ENCODE results near the gene STK33.

Gene STK33

GRCh38 chr11:8601376-8602133, 7.5 kb upstream of the STK33 start:
- DNase-seq: no peak

GRCh38 chr11:8598506-8598905, 4.5 kb upstream of the STK33 start:
- DNase-seq: no peak

- DNase-seq: no peak
Observed at GRCh38 chr11:8597182-8597581, 3.2 kb upstream of the STK33 start.

- no peak for DNase-seq
Observed at GRCh38 chr11:8596504-8597046, 2.5 kb upstream of the STK33 start.

GRCh38 chr11:8593455-8593854, 573 bp downstream of the STK33 start:
- no peak for DNase-seq

- DNase-seq: no peak
Observed at GRCh38 chr11:8587915-8588314, 6.1 kb downstream of the STK33 start.

GRCh38 chr11:8586805-8587204, 7.2 kb downstream of the STK33 start:
- no peak for DNase-seq

- no peak for DNase-seq
Observed at GRCh38 chr11:8586184-8586583, 7.8 kb downstream of the STK33 start.

- DNase-seq: no peak
Observed at GRCh38 chr11:8584511-8584910, 9.5 kb downstream of the STK33 start.

- no peak for DNase-seq
Observed at GRCh38 chr11:8584082-8584481, 9.9 kb downstream of the STK33 start.

- DNase-seq: no peak
Observed at GRCh38 chr11:8581300-8581699, 12.7 kb downstream of the STK33 start.

GRCh38 chr11:8577791-8578581, 16.0 kb downstream of the STK33 start:
- DNase-seq: no peak

- no peak for DNase-seq
Observed at GRCh38 chr11:8574798-8575197, 19.2 kb downstream of the STK33 start.

- DNase-seq: no peak
Observed at GRCh38 chr11:8573777-8574176, 20.3 kb downstream of the STK33 start.

GRCh38 chr11:8567602-8568198, 26.3 kb downstream of the STK33 start:
- no peak for DNase-seq

- DNase-seq: peak in 2 of 6 experiments; percentile 17 to 26
Observed at GRCh38 chr11:8566613-8567210, 27.3 kb downstream of the STK33 start.

- no peak for DNase-seq
Observed at GRCh38 chr11:8564526-8564925, 29.5 kb downstream of the STK33 start.

GRCh38 chr11:8561461-8561860, 32.6 kb downstream of the STK33 start:
- no peak for DNase-seq

GRCh38 chr11:8558436-8558835, 35.6 kb downstream of the STK33 start:
- DNase-seq: no peak

- DNase-seq: no peak
Observed at GRCh38 chr11:8545698-8546366, 48.2 kb downstream of the STK33 start.

- no peak for DNase-seq
Observed at GRCh38 chr11:8544807-8545206, 49.2 kb downstream of the STK33 start.

- no peak for DNase-seq
Observed at GRCh38 chr11:8543278-8543677, 50.8 kb downstream of the STK33 start.

GRCh38 chr11:8541448-8541847, 52.6 kb downstream of the STK33 start:
- DNase-seq: no peak
